IMR-90 (cell line): ENCODE data around the gene CDON. TPM values are rescaled to one million over a fixed set of nuclear protein-coding genes. Genes with fewer than 3 reads are reported as not detected.
A peak's percentile ranks its signal among the peaks of the same experiment; 100 is the strongest.

Experiments
- ATAC-seq: fragments of 200-7000 bp; cut with Tn5 transposase; 2 replicates; pipeline ENCODE4 v1.9.1; 2020; ENCODE audit warnings: low read depth, mild to moderate bottlenecking, moderate library complexity
- BruUV-seq: library from RNA; stranded (reverse); fragments of 400-500 nt; replicated peaks from 2 replicates; lab custom pipeline; 2021; lab: Mats Ljungman, UMichigan
- CTCF ChIA-PET: fragments of 300-600 bp; formaldehyde crosslinking; extraction: SDS; loops from one replicate; lab custom pipeline; 2021; ENCODE audit warnings: antibody characterized with exemption; lab: Yijun Ruan, JAX
- POLR2A ChIA-PET: fragments of 300-600 bp; sonication (Branson Sonifier 250); formaldehyde crosslinking; loops from one replicate; lab custom pipeline; 2022; ENCODE audit warnings: antibody characterized with exemption; ENCODE audit not compliant: unreplicated experiment; lab: Charles Lee
- DNase-seq: peaks from one replicate; pipeline ENCODE4 v3.0.0; 2013
- H2AFZ ChIP-seq: replicated peaks from 2 replicates; pipeline ENCODE3; 2013; ENCODE audit warnings: low read length, mild to moderate bottlenecking; ENCODE audit not compliant: poor library complexity
- H2AK5ac ChIP-seq: 2 replicates; pipeline ENCODE4 v1.6.1; 2013; ENCODE audit warnings: low read depth, low read length, inconsistent platforms
- H2AK9ac ChIP-seq: replicated peaks from 2 replicates; pipeline ENCODE3; 2013; ENCODE audit warnings: mild to moderate bottlenecking, low read depth, low read length, moderate library complexity; ENCODE audit not compliant: poor library complexity
- H2BK120ac ChIP-seq: 2 replicates; pipeline ENCODE4 v1.6.1; 2013; ENCODE audit warnings: low read depth, low read length, inconsistent platforms
- H2BK15ac ChIP-seq: 3 replicates; pipeline ENCODE4 v1.6.1; 2013; ENCODE audit warnings: low read depth, low read length, inconsistent platforms
- H2BK20ac ChIP-seq: 2 replicates; pipeline ENCODE4 v1.6.1; 2013; ENCODE audit warnings: low read depth, mild to moderate bottlenecking, inconsistent platforms, low read length, moderate library complexity
- H2BK5ac ChIP-seq: 2 replicates; pipeline ENCODE4 v1.6.1; 2013; ENCODE audit warnings: mild to moderate bottlenecking, low read depth, low read length, inconsistent platforms; ENCODE audit not compliant: poor library complexity, severe bottlenecking
- H3K14ac ChIP-seq: replicated peaks from 2 replicates; pipeline ENCODE4 v1.6.1; 2013; ENCODE audit warnings: low read depth, low read length, inconsistent platforms
- H3K18ac ChIP-seq: 2 replicates; pipeline ENCODE4 v1.6.1; 2013; ENCODE audit warnings: low read depth, low read length, control low read depth
- H3K23ac ChIP-seq: 2 replicates; pipeline ENCODE4 v1.6.1; 2013; ENCODE audit warnings: low read depth, low read length, inconsistent platforms
- H3K27ac ChIP-seq: 2 replicates; pipeline ENCODE4 v1.5.1; 2013; ENCODE audit warnings: mild to moderate bottlenecking, control low read depth, low read length; ENCODE audit not compliant: insufficient read depth
- H3K27me3 ChIP-seq: 2 replicates; pipeline ENCODE4 v1.6.1; 2013; ENCODE audit warnings: low read length; ENCODE audit not compliant: control insufficient read depth, insufficient read depth
- H3K36me3 ChIP-seq: 2 replicates; pipeline ENCODE4 v1.6.1; 2013; ENCODE audit warnings: low read length, mixed read lengths; ENCODE audit not compliant: control insufficient read depth, insufficient read depth
- H3K4ac ChIP-seq: 2 replicates; pipeline ENCODE4 v1.6.1; 2013; ENCODE audit warnings: low read depth, low read length, inconsistent platforms
- H3K4me1 ChIP-seq: 2 replicates; pipeline ENCODE4 v1.6.1; 2013; ENCODE audit warnings: low read length, mixed read lengths; ENCODE audit not compliant: control insufficient read depth, insufficient read depth
- H3K4me2 ChIP-seq: 2 replicates; pipeline ENCODE4 v1.6.1; 2013; ENCODE audit warnings: low read depth, mild to moderate bottlenecking, control low read depth, low read length, moderate library complexity
- H3K4me3 ChIP-seq: 2 replicates; pipeline ENCODE4 v1.5.1; 2013; ENCODE audit warnings: low read depth, mild to moderate bottlenecking, control low read depth, low read length, moderate library complexity; ENCODE audit not compliant: insufficient read depth
- H3K56ac ChIP-seq: 2 replicates; pipeline ENCODE4 v1.6.1; 2013; ENCODE audit warnings: low read length, inconsistent platforms; ENCODE audit not compliant: insufficient read depth; ENCODE audit errors: extremely low read depth
- H3K79me1 ChIP-seq, 2 experiments: 2 replicates each; pipeline ENCODE4 v1.6.1; 2013; ENCODE audit warnings: low read length in 2 of 2, inconsistent platforms in 1 of 2, low read depth in 1 of 2
- H3K9ac ChIP-seq: 2 replicates; pipeline ENCODE4 v1.6.1; 2013; ENCODE audit warnings: low read depth, low read length, control low read depth
- H3K9me1 ChIP-seq: 2 replicates; pipeline ENCODE4 v1.6.1; 2013; ENCODE audit warnings: low read length, inconsistent platforms; ENCODE audit not compliant: insufficient read depth
- H3K9me3 ChIP-seq: 2 replicates; pipeline ENCODE4 v1.6.1; 2013; ENCODE audit warnings: low read length; ENCODE audit not compliant: control insufficient read depth, insufficient read depth
- H4K20me1 ChIP-seq: 2 replicates; pipeline ENCODE4 v1.6.1; 2013; ENCODE audit warnings: low read length, inconsistent platforms; ENCODE audit not compliant: insufficient read depth
- H4K5ac ChIP-seq: 2 replicates; pipeline ENCODE4 v1.6.1; 2013; ENCODE audit warnings: mild to moderate bottlenecking, low read depth, low read length, control low read depth
- H4K8ac ChIP-seq, 2 experiments: 2 replicates each; pipeline ENCODE4 v1.6.1; 2013; ENCODE audit warnings: low read depth in 2 of 2, low read length in 2 of 2, control low read depth in 1 of 2, inconsistent platforms in 1 of 2
- H4K91ac ChIP-seq: 2 replicates; pipeline ENCODE4 v1.6.1; 2013; ENCODE audit warnings: low read depth, low read length, inconsistent platforms; ENCODE audit not compliant: insufficient read depth
- BHLHE40 ChIP-seq: fragments of 150-350 bp; IDR thresholded peaks from 2 replicates; pipeline ENCODE4 v1.6.1; 2016; ENCODE audit warnings: mild to moderate bottlenecking, low read depth, low read length
- CEBPB ChIP-seq: IDR thresholded peaks from 2 replicates; pipeline ENCODE4 v1.6.1; 2012; ENCODE audit warnings: low read depth, low read length, improper control_type of control experiment
- CHD1 ChIP-seq: IDR thresholded peaks from 2 replicates; pipeline ENCODE4 v1.6.1; 2012; ENCODE audit warnings: low read depth, low read length, improper control_type of control experiment
- FOS ChIP-seq: fragments of 150-350 bp; IDR thresholded peaks from 2 replicates; pipeline ENCODE4 v1.6.1; 2016; ENCODE audit warnings: low read depth, low read length
- MAFK ChIP-seq: IDR thresholded peaks from 2 replicates; pipeline ENCODE4 v1.6.1; 2012; ENCODE audit warnings: low read depth, low read length, improper control_type of control experiment
- NFE2L2 ChIP-seq: fragments of 150-350 bp; IDR thresholded peaks from 2 replicates; pipeline ENCODE4 v1.6.1; 2016; ENCODE audit warnings: low read depth, mild to moderate bottlenecking, low read length
- RCOR1 ChIP-seq: IDR thresholded peaks from 2 replicates; pipeline ENCODE4 v1.6.1; 2012; ENCODE audit warnings: mild to moderate bottlenecking, low read length, improper control_type of control experiment; ENCODE audit not compliant: insufficient replicate concordance
- WGBS, 2 experiments: methylation state at CpG; one replicate each; pipeline versions ENCODE4 v1.1.5 to v1.1.7; 2013; ENCODE audit warnings: missing lambda C conversion rate in 2 of 2; ENCODE audit not compliant: insufficient read length in 1 of 2; ENCODE audit errors: extremely low coverage in 2 of 2; 5-methylcytosine and 5-hydroxymethylcytosine counted together
- dilution Hi-C: fragments of 300-500 bp; cut with HindIII; formaldehyde crosslinking; loops from one replicate; pipeline ENCODE4 v1.14.3; 2018; ENCODE audit warnings: low sequenced_read_pairs; ENCODE audit not compliant: unreplicated experiment
- in situ Hi-C: fragments of 300-500 bp; cut with MboI; formaldehyde crosslinking; loops from 3 replicates; pipeline ENCODE4 v1.14.3; 2019; ENCODE audit warnings: low sequenced_read_pairs, inconsistent platforms, mixed read lengths
- intact Hi-C: fragments of 100-400 bp; cut with micrococcal nuclease; formaldehyde crosslinking; loops from 2 replicates; pipeline ENCODE4 v1.10.0; 2022
- polyA plus RNA-seq, 3 experiments: library from polyadenylated mRNA; depleted of rRNA; stranded (reverse); fragments of >200 nt; gene quantifications; 2 replicates each; pipeline ENCODE4 v1.2.3, GENCODE V29; 2012; ENCODE audit warnings: low replicate concordance in 1 of 3
- total RNA-seq: library from RNA; depleted of rRNA; stranded (reverse); fragments of >200 nt; gene quantifications from 2 replicates; pipeline ENCODE4 v1.2.3, GENCODE V29; 2012
- TF ChIP-seq, protein P1 (sequence below): conservative IDR thresholded peaks from 2 replicates; pipeline ENCODE4 v1.5.1; 2012; ENCODE audit warnings: mild to moderate bottlenecking, low read depth, low read length, improper control_type of control experiment
- TF ChIP-seq, protein P2 (sequence below): fragments of 150-350 bp; IDR thresholded peaks from 2 replicates; pipeline ENCODE4 v1.6.1; 2016; ENCODE audit warnings: low read depth, mild to moderate bottlenecking, low read length, moderate library complexity, borderline replicate concordance
- TF ChIP-seq, protein P3 (sequence below): fragments of 150-350 bp; IDR thresholded peaks from 2 replicates; pipeline ENCODE4 v1.6.1; 2017; ENCODE audit warnings: mild to moderate bottlenecking, antibody characterized with exemption, low read length, low read depth

Gene CDON
- total and polyA plus RNA-seq, 2 of the 4 experiments (the other 2 are of a cell fraction): 1.2 to 3.8 TPM

GRCh38 chr11:126102436-126102981 lies 39.8 kb upstream of the CDON start:
- no peaks in the 10 kb centered on the region for H4K20me1 ChIP-seq
- no peak overlapping the region for H2AK5ac ChIP-seq
- H2BK5ac ChIP-seq: no peak overlapping the region
- H3K9me3 ChIP-seq: no peaks in the 10 kb centered on the region
- H2AFZ ChIP-seq: no peak overlapping the region
- H3K4me2 ChIP-seq: no peak overlapping the region
- WGBS, 2 experiments: 28% methylated on average over 6 of the region's 7 CpGs; no CpG with 5 or more reads in 1 of the 2 experiments
- no peak overlapping the region for H3K23ac ChIP-seq
- no peak overlapping the region for H2BK120ac ChIP-seq
- H3K9ac ChIP-seq: no peak overlapping the region
- H4K91ac ChIP-seq: no peak overlapping the region
- dilution Hi-C loops (no loop called here), intact Hi-C loops (no loop called here), in situ Hi-C loops (no loop called here)
- H3K4me3 ChIP-seq: no peak overlapping the region
- no TSS peak for BruUV-seq
- no peak overlapping the region for H3K14ac ChIP-seq
- peak; percentile 51 for ATAC-seq
- POLR2A ChIA-PET: no interaction called here
- TF ChIP-seq, protein P1, sequence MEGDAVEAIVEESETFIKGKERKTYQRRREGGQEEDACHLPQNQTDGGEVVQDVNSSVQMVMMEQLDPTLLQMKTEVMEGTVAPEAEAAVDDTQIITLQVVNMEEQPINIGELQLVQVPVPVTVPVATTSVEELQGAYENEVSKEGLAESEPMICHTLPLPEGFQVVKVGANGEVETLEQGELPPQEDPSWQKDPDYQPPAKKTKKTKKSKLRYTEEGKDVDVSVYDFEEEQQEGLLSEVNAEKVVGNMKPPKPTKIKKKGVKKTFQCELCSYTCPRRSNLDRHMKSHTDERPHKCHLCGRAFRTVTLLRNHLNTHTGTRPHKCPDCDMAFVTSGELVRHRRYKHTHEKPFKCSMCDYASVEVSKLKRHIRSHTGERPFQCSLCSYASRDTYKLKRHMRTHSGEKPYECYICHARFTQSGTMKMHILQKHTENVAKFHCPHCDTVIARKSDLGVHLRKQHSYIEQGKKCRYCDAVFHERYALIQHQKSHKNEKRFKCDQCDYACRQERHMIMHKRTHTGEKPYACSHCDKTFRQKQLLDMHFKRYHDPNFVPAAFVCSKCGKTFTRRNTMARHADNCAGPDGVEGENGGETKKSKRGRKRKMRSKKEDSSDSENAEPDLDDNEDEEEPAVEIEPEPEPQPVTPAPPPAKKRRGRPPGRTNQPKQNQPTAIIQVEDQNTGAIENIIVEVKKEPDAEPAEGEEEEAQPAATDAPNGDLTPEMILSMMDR: no peak
- TF ChIP-seq MAFK (no peak), NFE2L2 (no peak), FOS (no peak), CHD1 (no peak), RCOR1 (no peak), CEBPB (no peak), BHLHE40 (no peak)
- TF ChIP-seq, protein P2, sequence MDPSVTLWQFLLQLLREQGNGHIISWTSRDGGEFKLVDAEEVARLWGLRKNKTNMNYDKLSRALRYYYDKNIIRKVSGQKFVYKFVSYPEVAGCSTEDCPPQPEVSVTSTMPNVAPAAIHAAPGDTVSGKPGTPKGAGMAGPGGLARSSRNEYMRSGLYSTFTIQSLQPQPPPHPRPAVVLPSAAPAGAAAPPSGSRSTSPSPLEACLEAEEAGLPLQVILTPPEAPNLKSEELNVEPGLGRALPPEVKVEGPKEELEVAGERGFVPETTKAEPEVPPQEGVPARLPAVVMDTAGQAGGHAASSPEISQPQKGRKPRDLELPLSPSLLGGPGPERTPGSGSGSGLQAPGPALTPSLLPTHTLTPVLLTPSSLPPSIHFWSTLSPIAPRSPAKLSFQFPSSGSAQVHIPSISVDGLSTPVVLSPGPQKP: no peak
- TF ChIP-seq, protein P3, sequence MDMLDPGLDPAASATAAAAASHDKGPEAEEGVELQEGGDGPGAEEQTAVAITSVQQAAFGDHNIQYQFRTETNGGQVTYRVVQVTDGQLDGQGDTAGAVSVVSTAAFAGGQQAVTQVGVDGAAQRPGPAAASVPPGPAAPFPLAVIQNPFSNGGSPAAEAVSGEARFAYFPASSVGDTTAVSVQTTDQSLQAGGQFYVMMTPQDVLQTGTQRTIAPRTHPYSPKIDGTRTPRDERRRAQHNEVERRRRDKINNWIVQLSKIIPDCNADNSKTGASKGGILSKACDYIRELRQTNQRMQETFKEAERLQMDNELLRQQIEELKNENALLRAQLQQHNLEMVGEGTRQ: no peak
- H3K4me1 ChIP-seq: no peaks in the 10 kb centered on the region; the same call in 1 of the 2 replicates
- no peak overlapping the region for H3K56ac ChIP-seq
- H3K36me3 ChIP-seq: no peaks in the 10 kb centered on the region
- no peaks in the 10 kb centered on the region for H3K79me1 ChIP-seq
- peak; percentile 31 for DNase-seq
- CTCF ChIA-PET: interaction anchor here (0.7 kb wide), 1 partner anchor 10 kb away, joined by 3 read pairs; no protein-coding TSS in a partner anchor
- H2BK15ac ChIP-seq: no peak overlapping the region
- H3K27ac ChIP-seq: no peak overlapping the region
- H2BK20ac ChIP-seq: no peak overlapping the region
- H3K27me3 ChIP-seq: peaks cover 59% of the 10 kb centered on the region
- no peak overlapping the region for H4K8ac ChIP-seq
- no peak overlapping the region for H3K18ac ChIP-seq
- H3K4ac ChIP-seq: no peak overlapping the region
- 0 out of 2 replicates have a peak, but pooled peaks cover 3% of the 10 kb centered on the region for H3K9me1 ChIP-seq
- H2AK9ac ChIP-seq: no peak overlapping the region
- H4K5ac ChIP-seq: no peak overlapping the region
